ENCODE measurements around the gene INSIG2. TPM values are rescaled to one million over a fixed set of nuclear protein-coding genes. Genes with fewer than 3 reads are reported as not detected.

The INSIG2 gene
- total RNA-seq, 2 donors from 2014 or later = 10.9 to 12.5 TPM

DNA sequence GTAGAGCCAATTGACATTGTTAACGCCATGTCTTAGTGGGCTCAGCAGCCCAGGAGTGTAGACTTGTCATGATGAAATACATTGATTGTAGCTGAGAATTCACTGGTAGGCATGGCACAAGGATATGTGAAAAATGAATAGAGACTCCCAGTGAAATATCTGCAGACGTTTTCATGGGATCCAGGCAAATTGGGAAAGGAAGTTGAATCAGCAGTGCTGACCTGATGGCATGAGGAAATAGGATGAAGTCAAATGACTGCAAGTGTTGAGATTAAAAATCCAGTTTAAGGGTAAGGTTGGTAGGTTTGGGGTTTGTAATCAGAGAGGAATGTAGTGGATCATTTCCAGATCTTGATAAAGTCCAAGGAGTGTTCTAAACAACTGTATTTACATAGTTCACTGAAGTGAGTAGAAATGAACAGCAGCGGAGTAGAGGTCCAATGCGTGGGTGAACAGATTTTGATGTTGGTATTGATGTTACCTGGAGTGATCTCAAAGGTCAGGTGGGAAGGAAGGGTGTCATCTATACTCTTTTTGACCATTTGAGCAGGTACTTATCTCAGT lies 24.6 kb downstream of the INSIG2 start:
- TF ChIP-seq, protein P1, sequence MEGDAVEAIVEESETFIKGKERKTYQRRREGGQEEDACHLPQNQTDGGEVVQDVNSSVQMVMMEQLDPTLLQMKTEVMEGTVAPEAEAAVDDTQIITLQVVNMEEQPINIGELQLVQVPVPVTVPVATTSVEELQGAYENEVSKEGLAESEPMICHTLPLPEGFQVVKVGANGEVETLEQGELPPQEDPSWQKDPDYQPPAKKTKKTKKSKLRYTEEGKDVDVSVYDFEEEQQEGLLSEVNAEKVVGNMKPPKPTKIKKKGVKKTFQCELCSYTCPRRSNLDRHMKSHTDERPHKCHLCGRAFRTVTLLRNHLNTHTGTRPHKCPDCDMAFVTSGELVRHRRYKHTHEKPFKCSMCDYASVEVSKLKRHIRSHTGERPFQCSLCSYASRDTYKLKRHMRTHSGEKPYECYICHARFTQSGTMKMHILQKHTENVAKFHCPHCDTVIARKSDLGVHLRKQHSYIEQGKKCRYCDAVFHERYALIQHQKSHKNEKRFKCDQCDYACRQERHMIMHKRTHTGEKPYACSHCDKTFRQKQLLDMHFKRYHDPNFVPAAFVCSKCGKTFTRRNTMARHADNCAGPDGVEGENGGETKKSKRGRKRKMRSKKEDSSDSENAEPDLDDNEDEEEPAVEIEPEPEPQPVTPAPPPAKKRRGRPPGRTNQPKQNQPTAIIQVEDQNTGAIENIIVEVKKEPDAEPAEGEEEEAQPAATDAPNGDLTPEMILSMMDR (conservative IDR thresholded peaks at IDR 0.05) = no peak
- Histone ChIP-seq H3K4me3 (ENCODE audit: low read length) (no peak overlapping the region), H3K27ac (ENCODE audit: low read depth, low read length) (no peak overlapping the region), H3K4me1 (ENCODE audit: control insufficient read depth, insufficient read depth, low read length) (peaks cover 17% of the 10 kb centered on the region), H3K9me3 (ENCODE audit: control insufficient read depth, low read length) (no peaks in the 10 kb centered on the region), H3K9ac (ENCODE audit: extremely low read depth, low read length, poor library complexity, severe bottlenecking) (no peak overlapping the region), H3K36me3 (ENCODE audit: control insufficient read depth, insufficient read depth, low read length) (peaks cover 15% of the 10 kb centered on the region), H3K27me3 (ENCODE audit: control insufficient read depth, insufficient read depth, low read length, poor library complexity, severe bottlenecking) (no peaks in the 10 kb centered on the region)
- DNase-seq = no peak
- H3K27ac Mint-ChIP-seq = no peak overlapping the region
- H3K9me3 Mint-ChIP-seq = no peaks in the 10 kb centered on the region
- 91 to 94% methylated on average over 3 to 4 of the region's 4 CpGs for WGBS, 2 experiments (ENCODE audit: insufficient coverage in 1 of 2, insufficient read length in 1 of 2)
- H3K27me3 Mint-ChIP-seq (ENCODE audit: insufficient read depth) = no peaks in the 10 kb centered on the region
- peaks cover 16% of the 10 kb centered on the region for H3K36me3 Mint-ChIP-seq (ENCODE audit: low read depth)
- H3K4me3 Mint-ChIP-seq = no peak overlapping the region
- H3K4me1 Mint-ChIP-seq = peaks cover 22% of the 10 kb centered on the region

- Mint-ChIP-seq H3K4me1 (peaks cover 33% of the 10 kb centered on the region), H3K27ac (no peak overlapping the region), H3K4me3 (no peak overlapping the region), H3K36me3 (ENCODE audit: low read depth) (peaks cover 8% of the 10 kb centered on the region), H3K27me3 (ENCODE audit: insufficient read depth) (no peaks in the 10 kb centered on the region), H3K9me3 (no peaks in the 10 kb centered on the region)
- Histone ChIP-seq H3K27ac (ENCODE audit: low read depth, low read length) (no peak overlapping the region), H3K4me3 (ENCODE audit: low read length) (no peak overlapping the region), H3K9me3 (ENCODE audit: control insufficient read depth, low read length) (no peaks in the 10 kb centered on the region), H3K9ac (ENCODE audit: extremely low read depth, low read length, poor library complexity, severe bottlenecking) (no peak overlapping the region), H3K4me1 (ENCODE audit: control insufficient read depth, insufficient read depth, low read length) (peaks cover 17% of the 10 kb centered on the region), H3K27me3 (ENCODE audit: control insufficient read depth, insufficient read depth, low read length, poor library complexity, severe bottlenecking) (no peaks in the 10 kb centered on the region), H3K36me3 (ENCODE audit: control insufficient read depth, insufficient read depth, low read length) (no peaks in the 10 kb centered on the region)
- TF ChIP-seq, protein P1 (conservative IDR thresholded peaks at IDR 0.05) = no peak
- no peak for DNase-seq
- WGBS, 2 experiments (ENCODE audit: insufficient coverage in 1 of 2, insufficient read length in 1 of 2) = 84 to 90% methylated on average over 2 of the region's 2 CpGs
These were observed 26.6 kb downstream of the INSIG2 start for GRCh38 chr2:118114863-118115262.

DNA sequence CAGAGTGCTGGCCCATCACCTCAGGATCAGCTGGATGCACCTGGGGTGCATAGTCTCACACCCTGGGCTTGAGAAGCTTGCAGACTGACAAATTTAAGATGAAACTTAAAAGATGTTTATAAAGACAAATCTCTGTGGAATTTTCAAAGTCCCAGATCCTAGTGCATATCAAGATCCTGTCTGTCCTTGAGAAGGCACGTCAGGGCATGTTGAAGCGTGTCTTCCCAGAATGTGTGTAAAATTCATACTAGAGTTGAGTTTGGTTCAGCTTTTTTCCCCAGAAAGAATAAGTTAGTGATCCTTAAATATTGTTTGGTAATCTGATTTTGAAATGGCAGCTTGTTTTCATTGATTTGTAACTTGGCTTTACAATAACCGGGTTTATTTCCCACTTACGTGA lies 27.5 kb downstream of the INSIG2 start:
- Histone ChIP-seq H3K9ac (ENCODE audit: extremely low read depth, low read length, poor library complexity, severe bottlenecking) (no peak overlapping the region), H3K4me1 (ENCODE audit: control insufficient read depth, insufficient read depth, low read length) (peaks cover 17% of the 10 kb centered on the region), H3K27ac (ENCODE audit: low read depth, low read length) (no peak overlapping the region), H3K4me3 (ENCODE audit: low read length) (no peak overlapping the region), H3K36me3 (ENCODE audit: control insufficient read depth, insufficient read depth, low read length) (no peaks in the 10 kb centered on the region), H3K27me3 (ENCODE audit: control insufficient read depth, insufficient read depth, low read length, poor library complexity, severe bottlenecking) (no peaks in the 10 kb centered on the region), H3K9me3 (ENCODE audit: control insufficient read depth, low read length) (no peaks in the 10 kb centered on the region)
- Mint-ChIP-seq H3K27ac (no peak overlapping the region), H3K27me3 (ENCODE audit: insufficient read depth) (no peaks in the 10 kb centered on the region), H3K9me3 (no peaks in the 10 kb centered on the region), H3K4me3 (no peak overlapping the region), H3K36me3 (ENCODE audit: low read depth) (peaks cover 8% of the 10 kb centered on the region), H3K4me1 (peaks cover 33% of the 10 kb centered on the region)
- WGBS, 2 experiments (ENCODE audit: insufficient coverage in 1 of 2, insufficient read length in 1 of 2) = 88% methylated on average over 4 of the region's 4 CpGs
- no peak for DNase-seq
- TF ChIP-seq, protein P1 (conservative IDR thresholded peaks at IDR 0.05) = no peak
